Right lobe of liver (tissue), 6 donors: ENCODE results near the gene SMYD4. TPM values are rescaled to one million over a fixed set of nuclear protein-coding genes. Genes with fewer than 3 reads are reported as not detected.
A peak's percentile ranks its signal among the peaks of the same experiment; 100 is the strongest.
"Not testable (repeated sequence)": the region's sequence is repeated elsewhere in the genome, so short reads cannot be mapped to it uniquely, and the experiment has no call there.

Experiments
- ATAC-seq, 4 donors: fragments of 200-7000 bp; cut with Tn5 transposase; one replicate each; pipeline ENCODE4 v1.9.1; 2020; ENCODE audit warnings: mild to moderate bottlenecking in 4 of 4, moderate library complexity in 4 of 4
- DNase-seq, 3 donors: peaks; one replicate each; pipeline ENCODE4 v3.0.0-alpha.2; 2020
- H3K27ac ChIP-seq, 3 donors: fragments of 200-600 bp; one replicate each; pipeline ENCODE4 v1.8.0; 2022
- H3K27me3 ChIP-seq, 2 donors: fragments of 200-600 bp; one replicate each; pipeline ENCODE4 v1.8.0; 2022
- H3K36me3 ChIP-seq, 4 donors: fragments of 200-600 bp; sonication (generic) in 1 of 4; one replicate each; pipeline versions ENCODE4 v1.5.1 to v1.8.0; 2017 to 2022; ENCODE audit warnings: control low read depth in 1 of 4
- H3K4me1 ChIP-seq, 4 donors: fragments of 200-600 bp; sonication (generic) in 1 of 4; one replicate each; pipeline versions ENCODE4 v1.5.1 to v1.8.0; 2017 to 2022; ENCODE audit warnings: control low read depth in 1 of 4
- H3K4me3 ChIP-seq, 3 donors: fragments of 200-600 bp; one replicate each; pipeline ENCODE4 v1.8.0; 2022
- H3K9me3 ChIP-seq, 4 donors: fragments of 200-600 bp; sonication (generic) in 1 of 4; one replicate each; pipeline versions ENCODE4 v1.5.1 to v1.8.0; 2017 to 2022; ENCODE audit warnings: control low read depth in 1 of 4
- POLR2A ChIP-seq: fragments of 450-650 bp; IDR thresholded peaks from one replicate; pipeline ENCODE4 v1.6.1; 2017; ENCODE audit warnings: antibody characterized with exemption, mild to moderate bottlenecking
- WGBS: methylation state at CpG from one replicate; pipeline ENCODE4 v1.1.6; 2018; ENCODE audit warnings: low coverage, low lambda C conversion rate; ENCODE audit not compliant: insufficient coverage; ENCODE audit errors: missing lambda C conversion rate; 5-methylcytosine and 5-hydroxymethylcytosine counted together
- intact Hi-C, 2 donors: fragments of 100-400 bp; cut with DNase I; formaldehyde crosslinking; loops; one replicate each; pipeline versions ENCODE4 v1.11.2 to v1.14.1; 2022
- total RNA-seq, 6 experiments: library from RNA; depleted of rRNA in 2 of 6; stranded (reverse); fragments of >200 nt in 2 of 6; fragmentation: NEBNext Ultra II Directional in 3 of 6; extraction: Animal tissue kit (Norgen Biotek cat#: 25700) in 3 of 6; gene quantifications; one replicate each; pipeline versions ENCODE4 v1.1.0 to v1.2.4, GENCODE V29; 2016 to 2023
- TF ChIP-seq, protein P1 (sequence below), 4 donors: fragments of 200-600 bp in 3 of 4; fragments of 450-650 bp in 1 of 4; IDR thresholded peaks; one replicate each; pipeline versions ENCODE4 v1.5.1 to v1.8.0; 2016 to 2022; ENCODE audit warnings: antibody characterized with exemption in 4 of 4, mild to moderate bottlenecking in 2 of 4
- donor health status: DM: no; HTN: yes; CAD: no.
- donor health status: DM: no; HTN: no; CAD: no.
- donor health status: DM: no; HTN: no; CAD: no.
- donor health status: DM: no; HTN: yes; CAD: no.
- donor health status: DM: no; HTN: yes; CAD: no.

Gene SMYD4
- total RNA-seq, 6 experiments from 2014 or later, result 4.6 to 6.7 (median 6.0) TPM

DNA sequence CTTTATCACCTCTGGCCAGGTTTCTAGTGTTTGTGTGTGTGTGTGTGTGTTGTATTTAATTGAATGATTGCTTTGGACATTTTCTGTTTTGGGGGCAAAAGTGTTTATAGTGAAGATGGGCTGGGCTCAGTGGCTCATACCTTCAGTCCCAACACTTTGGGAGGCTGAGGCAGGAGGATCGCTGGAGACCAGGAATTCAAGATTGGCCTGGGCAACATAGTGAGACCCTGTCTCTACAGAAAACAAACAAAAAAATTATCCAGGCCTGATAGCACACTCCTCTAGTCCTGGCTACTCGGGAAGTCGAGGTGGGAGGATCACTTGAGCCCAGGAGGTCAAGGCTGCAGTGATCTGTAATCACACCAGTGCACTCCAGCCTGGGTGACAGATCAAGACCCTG lies 37.6 kb upstream of the SMYD4 start:
- TF ChIP-seq, protein P1, sequence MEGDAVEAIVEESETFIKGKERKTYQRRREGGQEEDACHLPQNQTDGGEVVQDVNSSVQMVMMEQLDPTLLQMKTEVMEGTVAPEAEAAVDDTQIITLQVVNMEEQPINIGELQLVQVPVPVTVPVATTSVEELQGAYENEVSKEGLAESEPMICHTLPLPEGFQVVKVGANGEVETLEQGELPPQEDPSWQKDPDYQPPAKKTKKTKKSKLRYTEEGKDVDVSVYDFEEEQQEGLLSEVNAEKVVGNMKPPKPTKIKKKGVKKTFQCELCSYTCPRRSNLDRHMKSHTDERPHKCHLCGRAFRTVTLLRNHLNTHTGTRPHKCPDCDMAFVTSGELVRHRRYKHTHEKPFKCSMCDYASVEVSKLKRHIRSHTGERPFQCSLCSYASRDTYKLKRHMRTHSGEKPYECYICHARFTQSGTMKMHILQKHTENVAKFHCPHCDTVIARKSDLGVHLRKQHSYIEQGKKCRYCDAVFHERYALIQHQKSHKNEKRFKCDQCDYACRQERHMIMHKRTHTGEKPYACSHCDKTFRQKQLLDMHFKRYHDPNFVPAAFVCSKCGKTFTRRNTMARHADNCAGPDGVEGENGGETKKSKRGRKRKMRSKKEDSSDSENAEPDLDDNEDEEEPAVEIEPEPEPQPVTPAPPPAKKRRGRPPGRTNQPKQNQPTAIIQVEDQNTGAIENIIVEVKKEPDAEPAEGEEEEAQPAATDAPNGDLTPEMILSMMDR (IDR thresholded peaks at IDR 0.05), result no peak
- no peak for TF ChIP-seq POLR2A
- intact Hi-C loops, result loop anchor here in 1 of 2 donors (10.0 kb wide), 1 partner anchor 193 kb away; no protein-coding TSS in a partner anchor
- no peaks in the 10 kb centered on the region for H3K4me1 ChIP-seq
- DNase-seq (no peak), ATAC-seq (no peak)
- H3K27me3 ChIP-seq, result no peaks in the 10 kb centered on the region
- WGBS, result 64% methylated on average over 2 of the region's 3 CpGs
- H3K9me3 ChIP-seq, result no peaks in the 10 kb centered on the region
- H3K4me3 ChIP-seq, result no peak overlapping the region
- peaks cover 0 to 7% (median under 1%) of the 10 kb centered on the region in 4 donors for H3K36me3 ChIP-seq
- H3K27ac ChIP-seq, result no peak overlapping the region

DNA sequence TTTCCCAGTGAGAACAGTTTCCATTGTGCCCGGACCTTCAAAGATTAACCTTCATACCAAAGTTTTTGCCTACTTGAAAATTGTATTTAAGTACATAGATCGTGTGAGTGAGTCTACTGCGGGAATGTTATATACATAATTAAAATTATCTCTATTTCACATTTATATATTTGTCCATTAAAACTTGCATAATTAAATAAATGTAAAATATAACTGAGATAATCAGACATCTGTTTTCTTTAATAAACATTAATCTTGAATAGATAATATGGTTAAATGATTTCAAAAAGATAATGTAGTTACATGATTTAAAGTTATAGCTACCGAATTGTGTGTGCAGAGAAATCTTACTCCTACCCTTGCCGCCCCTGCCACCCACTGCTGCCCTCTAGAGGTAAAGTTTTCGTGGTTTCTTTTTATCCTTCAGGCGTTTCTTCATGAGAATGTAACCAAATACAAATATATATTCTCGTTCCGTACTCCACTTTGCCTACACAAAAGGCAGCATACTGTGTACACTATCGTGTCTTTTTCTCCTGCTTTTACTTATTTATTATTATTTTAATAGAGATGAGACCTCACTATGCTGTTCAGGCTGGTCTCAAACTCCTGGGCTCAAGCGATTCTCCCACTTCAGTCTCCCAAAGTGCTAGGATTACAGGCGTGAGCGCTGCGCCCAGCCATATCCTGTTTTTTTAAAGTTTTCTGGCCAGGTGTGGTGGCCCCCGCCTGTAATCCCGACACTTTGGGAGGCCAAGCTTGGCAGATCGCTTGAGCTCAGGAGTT lies 35.7 kb upstream of the SMYD4 start:
- intact Hi-C loops, result loop anchor here in 1 of 2 donors (10.0 kb wide), 1 partner anchor 191 kb away; no protein-coding TSS in a partner anchor

DNA sequence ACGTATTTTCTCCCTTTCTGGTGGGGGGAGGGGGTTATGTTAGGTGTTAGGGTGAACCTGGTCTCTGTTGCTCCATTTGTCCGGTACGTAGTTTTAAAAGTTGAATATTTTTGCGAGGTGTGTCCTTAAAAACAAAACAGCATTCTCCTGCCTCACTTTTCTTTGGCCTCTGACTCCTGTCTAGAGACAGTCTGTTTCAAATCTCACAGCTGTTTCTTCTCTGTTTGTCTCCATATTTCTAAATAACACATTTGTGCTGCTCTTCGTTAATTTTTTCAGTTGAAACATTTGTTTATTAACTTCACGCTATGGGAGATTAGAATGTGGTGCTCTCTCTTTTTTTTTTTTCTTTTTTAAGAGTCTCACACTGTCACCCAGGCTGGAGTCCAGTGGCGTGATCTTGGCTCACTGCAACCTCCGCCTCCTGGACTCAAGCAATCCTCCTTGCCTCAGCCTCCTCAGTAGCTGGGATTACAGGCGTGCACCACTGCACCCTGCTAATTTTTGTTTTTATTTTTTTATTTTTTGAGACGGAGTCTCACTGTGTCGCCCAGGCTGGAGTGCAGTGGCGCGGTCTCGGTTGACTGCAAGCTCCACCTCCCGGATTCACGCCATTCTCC lies 31.8 kb upstream of the SMYD4 start:
- 90% methylated on average over 9 of the region's 16 CpGs for WGBS
- ATAC-seq (no peak), DNase-seq (no peak)
- H3K27me3 ChIP-seq, result no peaks in the 10 kb centered on the region
- H3K4me1 ChIP-seq, result no peaks in the 10 kb centered on the region
- no peak overlapping the region for H3K4me3 ChIP-seq
- H3K9me3 ChIP-seq, result no peaks in the 10 kb centered on the region
- peaks cover 0 to 8% (median 0%) of the 10 kb centered on the region in 4 donors for H3K36me3 ChIP-seq
- no peak for TF ChIP-seq POLR2A
- TF ChIP-seq, protein P1 (IDR thresholded peaks at IDR 0.05), result no peak
- H3K27ac ChIP-seq, result no peak overlapping the region
- intact Hi-C loops, result loop anchor here in 1 of 2 donors (10.0 kb wide), 1 partner anchor 187 kb away; no protein-coding TSS in a partner anchor

More for the DNA sequence above, 35.7 kb upstream of the SMYD4 start:
- no peaks in the 10 kb centered on the region for H3K9me3 ChIP-seq
- peaks cover 0 to 5% (median 0%) of the 10 kb centered on the region in 4 donors for H3K36me3 ChIP-seq
- H3K27ac ChIP-seq, result no peak overlapping the region
- 39% methylated on average over 16 of the region's 17 CpGs for WGBS
- H3K27me3 ChIP-seq, result no peaks in the 10 kb centered on the region
- no peak overlapping the region for H3K4me3 ChIP-seq
- TF ChIP-seq, protein P1 (IDR thresholded peaks at IDR 0.05), result peak; percentile 59 to 83 (median 76)
- TF ChIP-seq POLR2A, result no peak
- DNase-seq, result no peak
- peak; percentile 73 to 89 (median 84) for ATAC-seq
- H3K4me1 ChIP-seq, result no peaks in the 10 kb centered on the region

DNA sequence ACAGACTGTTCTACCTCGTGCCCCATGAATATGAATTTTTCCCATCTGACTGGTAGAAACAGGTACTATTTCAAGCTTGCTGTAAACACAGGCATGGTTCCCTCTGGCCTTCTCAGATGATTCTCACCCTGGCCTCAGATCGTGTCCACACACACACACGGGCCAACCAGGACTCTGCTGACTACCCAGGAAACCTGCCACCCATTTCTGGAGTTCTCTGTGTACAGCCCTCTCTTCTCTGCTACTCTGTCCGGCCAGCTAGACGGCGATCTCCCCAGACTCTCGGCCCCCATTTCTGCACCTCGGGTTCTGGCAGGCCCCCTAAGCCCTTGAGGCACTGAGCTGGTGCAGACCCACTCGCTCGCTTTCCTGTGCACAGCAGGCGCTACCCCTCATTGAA lies 31.3 kb upstream of the SMYD4 start:
- WGBS, result 91% methylated on average over 8 of the region's 11 CpGs

DNA sequence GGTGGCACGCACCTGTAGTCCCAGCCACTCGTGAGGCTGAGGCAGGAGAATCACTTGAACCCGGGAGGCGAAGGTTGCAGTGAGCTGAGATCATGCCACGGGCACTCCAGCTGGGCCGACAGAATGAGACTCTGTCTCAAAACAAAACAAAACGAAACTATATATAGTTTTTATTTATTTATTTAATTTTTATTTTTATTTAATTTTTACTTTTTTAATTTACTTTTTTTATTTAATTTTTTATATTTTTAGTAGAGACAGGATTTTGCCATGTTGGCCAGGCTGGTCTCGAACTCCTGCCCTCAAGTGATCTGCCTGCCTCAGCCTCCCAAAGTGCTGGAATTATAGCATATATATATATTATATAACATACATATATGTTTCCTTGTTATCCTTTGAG lies 26.8 kb upstream of the SMYD4 start:
- WGBS, result 91% methylated on average over 6 of the region's 8 CpGs
- DNase-seq, intact Hi-C loops, H3K4me3 ChIP-seq, H3K27me3 ChIP-seq, H3K9me3 ChIP-seq, H3K27ac ChIP-seq, H3K4me1 ChIP-seq, ATAC-seq: not testable (repeated sequence)
- H3K36me3 ChIP-seq, result peaks cover 0 to 17% (median 0%) of the 10 kb centered on the region in 4 donors

More for the DNA sequence above, 31.3 kb upstream of the SMYD4 start:
- no peak overlapping the region for H3K27ac ChIP-seq
- ATAC-seq (no peak), DNase-seq (no peak)
- no peaks in the 10 kb centered on the region for H3K27me3 ChIP-seq
- no peaks in the 10 kb centered on the region for H3K9me3 ChIP-seq
- intact Hi-C loops, result loop anchor here in 1 of 2 donors (10.0 kb wide), 1 partner anchor 186 kb away; no protein-coding TSS in a partner anchor
- no peak for TF ChIP-seq POLR2A
- TF ChIP-seq, protein P1 (IDR thresholded peaks at IDR 0.05), result no peak
- peaks cover 0 to 8% (median 0%) of the 10 kb centered on the region in 4 donors for H3K36me3 ChIP-seq
- H3K4me1 ChIP-seq, result no peaks in the 10 kb centered on the region
- H3K4me3 ChIP-seq, result no peak overlapping the region
